Loucy (cell line): ENCODE measurements around the gene ISM2.
"Not testable (repeated sequence)": the region's sequence is repeated elsewhere in the genome, so short reads cannot be mapped to it uniquely, and the experiment has no call there.

Experiments used
- H2AFZ ChIP-seq: fragments of 200-600 bp; sonication (generic); 2 replicates; pipeline ENCODE4 v1.6.0; 2016; ENCODE audit warnings: antibody characterized with exemption, mild to moderate bottlenecking, low read length, moderate library complexity
- H3F3A ChIP-seq: fragments of 200-600 bp; 2 replicates; pipeline ENCODE4 v1.6.0; 2016; ENCODE audit warnings: antibody characterized with exemption, low read depth, mild to moderate bottlenecking
- H3K27me3 ChIP-seq: fragments of 200-600 bp; sonication (generic); 2 replicates; pipeline ENCODE4 v1.6.1; 2014; ENCODE audit warnings: low read length, mild to moderate bottlenecking; ENCODE audit not compliant: insufficient read depth, poor library complexity, severe bottlenecking
- H3K36me3 ChIP-seq: fragments of 200-600 bp; sonication (generic); 2 replicates; pipeline ENCODE4 v1.6.1; 2016; ENCODE audit warnings: low read length; ENCODE audit not compliant: insufficient read depth
- H3K4me1 ChIP-seq: fragments of 200-600 bp; sonication (generic); 2 replicates; pipeline ENCODE4 v1.5.1; 2014; ENCODE audit warnings: low read length, mild to moderate bottlenecking; ENCODE audit not compliant: insufficient read depth, poor library complexity, severe bottlenecking
- H3K4me2 ChIP-seq: fragments of 200-600 bp; sonication (generic); 2 replicates; pipeline ENCODE4 v1.6.0; 2014; ENCODE audit warnings: antibody characterized with exemption, low read length, low read depth, mild to moderate bottlenecking; ENCODE audit not compliant: poor library complexity, severe bottlenecking
- H3K4me3 ChIP-seq: fragments of 200-600 bp; sonication (generic); 2 replicates; pipeline ENCODE4 v1.5.1; 2014; ENCODE audit warnings: low read length, mild to moderate bottlenecking, mixed read lengths; ENCODE audit not compliant: poor library complexity, severe bottlenecking
- H3K79me2 ChIP-seq: fragments of 200-600 bp; sonication (generic); 2 replicates; pipeline ENCODE4 v1.6.1; 2014; ENCODE audit warnings: low read length; ENCODE audit not compliant: insufficient read depth
- H3K9ac ChIP-seq: fragments of 200-600 bp; sonication (generic); 2 replicates; pipeline ENCODE4 v1.6.0; 2014; ENCODE audit warnings: mild to moderate bottlenecking, low read depth, low read length, moderate library complexity; ENCODE audit not compliant: poor library complexity, severe bottlenecking
- H3K9me2 ChIP-seq: fragments of 200-600 bp; sonication (generic); replicated peaks from 2 replicates; pipeline ENCODE4 v1.6.1; 2016; ENCODE audit warnings: low read depth, low read length, mixed read lengths
- H3K9me3 ChIP-seq: fragments of 200-600 bp; sonication (generic); 2 replicates; pipeline ENCODE4 v1.6.1; 2014; ENCODE audit warnings: mild to moderate bottlenecking, antibody characterized with exemption, low read length, low read depth; ENCODE audit not compliant: insufficient read depth
- H4K20me1 ChIP-seq: fragments of 200-600 bp; sonication (generic); 2 replicates; pipeline ENCODE4 v1.6.0; 2014; ENCODE audit warnings: antibody characterized with exemption, low read length, mild to moderate bottlenecking; ENCODE audit not compliant: insufficient read depth, poor library complexity, severe bottlenecking
- CTCF ChIP-seq: fragments of 200-600 bp; sonication (generic); conservative IDR thresholded peaks from 2 replicates; pipeline ENCODE4 v1.5.1; 2014; ENCODE audit warnings: mild to moderate bottlenecking, antibody characterized with exemption, low read length
- EZH2phosphoT487 ChIP-seq: fragments of 200-600 bp; IDR thresholded peaks from 2 replicates; pipeline ENCODE4 v1.6.1; 2018; ENCODE audit warnings: antibody characterized with exemption, mild to moderate bottlenecking, moderate library complexity, borderline replicate concordance

The ISM2 gene

DNA sequence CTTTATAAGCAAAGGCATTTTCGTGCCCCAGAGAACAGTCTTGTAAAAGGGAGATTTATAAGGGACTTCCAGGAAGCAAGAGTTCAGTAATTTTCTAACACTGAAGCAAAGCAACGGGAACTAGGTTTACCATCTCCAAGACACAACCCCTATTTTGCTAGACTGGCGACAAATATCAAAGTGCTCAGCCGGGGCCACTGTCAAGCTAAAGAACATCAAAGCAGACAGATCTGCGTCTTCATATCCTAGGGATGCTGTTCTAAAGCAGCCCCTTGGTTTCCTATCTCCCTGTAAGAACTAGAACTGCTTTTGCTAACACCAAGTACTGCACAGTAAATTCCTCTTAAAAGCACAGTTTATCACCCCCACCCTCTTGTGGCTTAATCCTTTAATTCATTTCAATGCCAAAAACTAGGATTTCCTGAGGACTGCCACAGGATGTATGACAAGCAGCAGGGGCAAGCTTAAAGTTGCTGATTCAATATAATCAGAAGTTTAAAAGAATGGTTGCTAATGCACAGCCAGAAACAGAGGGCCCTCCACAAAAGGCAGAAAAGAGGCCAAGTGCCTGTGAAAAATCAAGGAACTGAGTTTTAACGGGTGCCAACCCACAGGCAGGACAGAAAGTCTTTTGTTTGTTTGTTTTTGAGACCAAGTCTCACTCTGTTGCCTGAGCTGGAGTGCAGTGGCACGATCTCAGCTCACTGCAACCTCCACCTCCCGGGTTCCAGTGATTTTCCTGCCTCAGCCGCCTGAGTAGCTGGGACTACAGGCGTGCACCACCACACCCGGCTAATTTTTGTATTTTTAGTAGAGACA, 44.0 kb upstream of the ISM2 start:
- Histone ChIP-seq H3K4me3 (no peak overlapping the region), H3K79me2 (no peaks in the 10 kb centered on the region), H3K9me3 (no peaks in the 10 kb centered on the region), H4K20me1 (no peaks in the 10 kb centered on the region), H3K9ac (no peak overlapping the region), H3K4me1 (no peaks in the 10 kb centered on the region), H3K9me2 (no peaks in the 10 kb centered on the region), H3F3A (no peaks in the 10 kb centered on the region), H2AFZ (no peak overlapping the region), H3K36me3 (peaks cover 9% of the 10 kb centered on the region; the same call in 1 of the 2 replicates), H3K27me3 (no peaks in the 10 kb centered on the region), H3K4me2 (no peak overlapping the region)
- no peak for TF ChIP-seq EZH2phosphoT487
- TF ChIP-seq CTCF: no peak

GRCh38 chr14:77541905-77542304, 43.3 kb upstream of the ISM2 start:
- Histone ChIP-seq H3K79me2 (no peaks in the 10 kb centered on the region), H2AFZ (no peak overlapping the region), H3K9me2 (no peaks in the 10 kb centered on the region), H3K27me3 (no peaks in the 10 kb centered on the region), H3K4me3 (no peak overlapping the region), H3K36me3 (peaks cover 6% of the 10 kb centered on the region; the same call in 1 of the 2 replicates), H3F3A (no peaks in the 10 kb centered on the region), H3K9ac (no peak overlapping the region), H3K9me3 (no peaks in the 10 kb centered on the region), H3K4me1 (no peaks in the 10 kb centered on the region), H4K20me1 (no peaks in the 10 kb centered on the region), H3K4me2 (no peak overlapping the region)
- no peak for TF ChIP-seq CTCF
- TF ChIP-seq EZH2phosphoT487: no peak

DNA sequence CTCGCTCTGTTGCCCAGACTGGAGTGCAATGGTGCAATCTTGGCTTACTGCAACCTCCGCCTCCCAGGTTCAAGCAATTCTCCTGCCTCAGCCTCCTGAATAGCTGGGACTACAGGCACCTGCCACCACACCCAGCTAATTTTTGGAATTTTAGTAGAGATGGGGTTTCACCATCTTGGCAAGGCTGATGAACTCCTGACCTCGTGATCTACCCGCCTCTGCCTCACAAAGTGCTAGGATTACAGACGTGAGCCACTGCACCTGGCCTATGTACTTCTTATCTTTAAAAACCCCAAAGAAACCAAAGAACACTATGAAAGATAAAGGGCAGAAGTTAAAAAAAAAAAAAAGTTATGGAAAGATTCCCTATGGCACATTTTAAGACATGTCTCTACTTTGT, 38.3 kb upstream of the ISM2 start:
- H3K4me3 ChIP-seq, H4K20me1 ChIP-seq, H3K36me3 ChIP-seq, H3K79me2 ChIP-seq, H3K9me2 ChIP-seq, H3K4me2 ChIP-seq, H3K9ac ChIP-seq, H3K4me1 ChIP-seq, H3K9me3 ChIP-seq, H3F3A ChIP-seq, H3K27me3 ChIP-seq, H2AFZ ChIP-seq: not testable (repeated sequence)

DNA sequence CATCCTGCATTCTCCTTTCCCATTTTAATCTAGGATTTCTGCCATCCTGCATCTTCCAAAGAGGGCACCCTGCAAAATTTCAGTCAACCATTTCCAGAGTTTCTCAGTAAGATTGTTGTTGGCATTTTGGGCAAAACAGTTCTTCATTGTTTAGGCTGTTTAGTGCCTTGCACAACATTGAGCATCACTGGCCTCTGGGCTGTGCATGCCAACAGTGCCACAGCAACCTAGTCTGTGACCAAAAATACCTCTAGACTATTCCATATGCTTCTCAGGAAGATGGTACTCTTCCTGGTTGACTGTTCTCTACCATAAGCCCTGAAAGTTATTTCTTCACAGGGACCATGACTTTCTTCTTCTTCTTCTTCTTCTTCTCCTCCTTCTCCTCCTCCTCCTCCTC, 32.5 kb upstream of the ISM2 start:
- no peaks in the 10 kb centered on the region for H3K4me1 ChIP-seq
- peaks cover 4% of the 10 kb centered on the region; the same call in 1 of the 2 replicates for H3K36me3 ChIP-seq
- no peaks in the 10 kb centered on the region for H4K20me1 ChIP-seq
- H3F3A ChIP-seq: no peaks in the 10 kb centered on the region
- no peak overlapping the region for H3K9ac ChIP-seq
- no peak overlapping the region for H3K4me2 ChIP-seq
- H2AFZ ChIP-seq: no peak overlapping the region
- H3K9me2 ChIP-seq: no peaks in the 10 kb centered on the region
- no peaks in the 10 kb centered on the region for H3K9me3 ChIP-seq
- H3K27me3 ChIP-seq: no peaks in the 10 kb centered on the region
- no peaks in the 10 kb centered on the region for H3K79me2 ChIP-seq
- no peak overlapping the region for H3K4me3 ChIP-seq
- TF ChIP-seq CTCF (no peak), EZH2phosphoT487 (no peak)
